Keratinocyte (primary cell): ENCODE measurements around the gene NMS. TPM values are rescaled to one million over a fixed set of nuclear protein-coding genes. Genes with fewer than 3 reads are reported as not detected.

Experiments
- DNase-seq: peaks from one replicate; pipeline ENCODE4 v3.0.0-alpha.2; 2011; ENCODE audit warnings: low read depth, missing footprints, low spot score
- FAIRE-seq: peaks from 2 replicates; lab custom pipeline; 2011; peaks lifted over from hg19 to GRCh38; lab: Jason Lieb, UNC
- H2AFZ ChIP-seq: 2 replicates; pipeline ENCODE4 v1.6.0; 2012; ENCODE audit warnings: low read length, control low read depth, inconsistent platforms; ENCODE audit not compliant: control insufficient read depth
- H3K27ac ChIP-seq: 2 replicates; pipeline ENCODE4 v1.5.1; 2011; ENCODE audit warnings: low read length; ENCODE audit not compliant: control insufficient read depth, insufficient read depth
- H3K27me3 ChIP-seq: 3 replicates; pipeline ENCODE4 v1.6.0; 2011; ENCODE audit warnings: low read length; ENCODE audit not compliant: control insufficient read depth, insufficient read depth; ENCODE audit errors: extremely low read depth
- H3K36me3 ChIP-seq, 2 experiments: 2 replicates in 1 of 2; 3 replicates in 1 of 2; pipeline ENCODE4 v1.5.1; 2011; ENCODE audit warnings: low read length in 2 of 2, mild to moderate bottlenecking in 1 of 2; ENCODE audit not compliant: control insufficient read depth in 2 of 2, insufficient read depth in 2 of 2; ENCODE audit errors: extremely low read depth in 1 of 2
- H3K4me1 ChIP-seq: 3 replicates; pipeline ENCODE4 v1.5.1; 2011; ENCODE audit warnings: low read length; ENCODE audit not compliant: control insufficient read depth, insufficient read depth; ENCODE audit errors: extremely low read depth
- H3K4me2 ChIP-seq: 3 replicates; pipeline ENCODE4 v1.6.0; 2011; ENCODE audit warnings: low read depth, low read length; ENCODE audit not compliant: control insufficient read depth, insufficient read depth; ENCODE audit errors: extremely low read depth
- H3K4me3 ChIP-seq, 3 experiments: fragments of 200-600 bp in 1 of 3; sonication (generic) in 1 of 3; 2 replicates in 2 of 3; 3 replicates in 1 of 3; pipeline ENCODE4 v1.5.1; 2011 to 2016; ENCODE audit warnings: low read length in 3 of 3, mild to moderate bottlenecking in 3 of 3, control low read depth in 2 of 3, inconsistent platforms in 1 of 3, low read depth in 1 of 3, mixed read lengths in 1 of 3, mixed run types in 1 of 3, moderate library complexity in 1 of 3; ENCODE audit not compliant: control insufficient read depth in 2 of 3, insufficient read depth in 2 of 3; ENCODE audit errors: extremely low read depth in 1 of 3
- H3K79me2 ChIP-seq: 2 replicates; pipeline ENCODE4 v1.6.0; 2012; ENCODE audit warnings: low read length; ENCODE audit not compliant: control insufficient read depth, insufficient read depth
- H3K9ac ChIP-seq: 3 replicates; pipeline ENCODE4 v1.6.0; 2011; ENCODE audit warnings: low read length; ENCODE audit not compliant: control insufficient read depth, insufficient read depth; ENCODE audit errors: extremely low read depth
- H3K9me1 ChIP-seq: 3 replicates; pipeline ENCODE4 v1.6.0; 2011; ENCODE audit warnings: low read length; ENCODE audit not compliant: control insufficient read depth, insufficient read depth; ENCODE audit errors: extremely low read depth
- H3K9me3 ChIP-seq: 2 replicates; pipeline ENCODE4 v1.5.1; 2012; ENCODE audit warnings: low read depth, low read length; ENCODE audit not compliant: control insufficient read depth
- H4K20me1 ChIP-seq: 3 replicates; pipeline ENCODE4 v1.6.0; 2011; ENCODE audit warnings: low read length; ENCODE audit not compliant: control insufficient read depth, insufficient read depth; ENCODE audit errors: extremely low read depth
- EZH2 ChIP-seq: IDR thresholded peaks from one replicate; pipeline ENCODE4 v1.6.1; 2012; ENCODE audit warnings: inconsistent platforms, mild to moderate bottlenecking, low read length, moderate library complexity
- dilution Hi-C: fragments of 300-500 bp; cut with MboI; formaldehyde crosslinking; loops from one replicate; pipeline ENCODE4 v1.7.0; 2020; ENCODE audit warnings: low sequenced_read_pairs; ENCODE audit not compliant: extremely low pct_ligation_motif_present
- polyA plus RNA-seq, 5 experiments: library from polyadenylated mRNA; depleted of rRNA in 3 of 5; stranded (reverse) in 3 of 5; stranded (forward) in 1 of 5; unstranded in 1 of 5; fragments of >200 nt; gene quantifications; 1 replicate in 1 of 5; 2 replicates in 3 of 5; 3 replicates in 1 of 5; pipeline versions ENCODE4 v1.2.1 to v1.2.3, GENCODE V29; 2011 to 2012; ENCODE audit warnings: missing spikeins in 2 of 5, low read depth in 1 of 5, low replicate concordance in 1 of 5
- TF ChIP-seq, protein P1 (sequence below), 3 experiments: IDR thresholded peaks in 1 of 3; conservative IDR thresholded peaks in 1 of 3; optimal IDR thresholded peaks in 1 of 3; 2 replicates in 2 of 3; 3 replicates in 1 of 3; pipeline versions ENCODE3 to v1.5.1; 2011; ENCODE audit warnings: low read length in 3 of 3, mild to moderate bottlenecking in 3 of 3, moderate library complexity in 2 of 3, control low read depth in 1 of 3, inconsistent platforms in 1 of 3; ENCODE audit not compliant: insufficient read depth in 2 of 3; ENCODE audit errors: extremely low read depth in 1 of 3

The NMS gene
- polyA plus RNA-seq, 1 donor (not counting 4 experiments of a cell fraction or from before 2014, with no cell fraction given) = not detected

DNA sequence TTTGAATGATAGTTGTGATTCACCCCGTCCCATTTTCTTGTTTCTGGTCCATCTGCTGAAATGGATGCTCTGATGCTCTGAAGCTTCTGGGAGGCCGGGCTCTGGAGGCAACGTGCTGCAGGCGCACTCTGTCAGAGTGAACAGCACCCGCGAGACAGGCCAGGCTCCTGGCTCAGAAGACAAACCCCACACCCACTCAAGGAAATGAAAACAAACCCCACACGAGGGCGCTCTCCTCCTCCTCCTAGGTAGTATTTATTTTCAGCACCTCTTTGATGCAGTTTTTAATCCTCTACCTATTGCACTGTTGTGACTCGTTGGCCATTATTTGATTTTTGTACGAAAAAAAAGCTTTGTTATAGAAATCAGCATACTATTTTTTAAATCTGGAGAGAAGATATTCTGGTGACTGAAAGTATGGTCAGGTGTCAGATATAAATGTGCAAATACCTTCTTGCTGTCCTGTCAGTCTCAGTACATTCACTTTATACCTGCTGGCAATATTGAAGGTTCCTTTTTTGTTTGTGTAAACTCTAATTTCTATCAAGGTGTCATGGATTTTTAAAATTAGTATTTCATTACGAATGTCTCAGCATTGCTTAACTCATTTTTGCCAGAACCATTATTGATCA lies 42.5 kb upstream of the NMS start:
- no peaks in the 10 kb centered on the region for H3K9me1 ChIP-seq
- no peaks in the 10 kb centered on the region for H4K20me1 ChIP-seq
- no peak overlapping the region for H2AFZ ChIP-seq
- no peak overlapping the region for H3K9ac ChIP-seq
- TF ChIP-seq, protein P1, sequence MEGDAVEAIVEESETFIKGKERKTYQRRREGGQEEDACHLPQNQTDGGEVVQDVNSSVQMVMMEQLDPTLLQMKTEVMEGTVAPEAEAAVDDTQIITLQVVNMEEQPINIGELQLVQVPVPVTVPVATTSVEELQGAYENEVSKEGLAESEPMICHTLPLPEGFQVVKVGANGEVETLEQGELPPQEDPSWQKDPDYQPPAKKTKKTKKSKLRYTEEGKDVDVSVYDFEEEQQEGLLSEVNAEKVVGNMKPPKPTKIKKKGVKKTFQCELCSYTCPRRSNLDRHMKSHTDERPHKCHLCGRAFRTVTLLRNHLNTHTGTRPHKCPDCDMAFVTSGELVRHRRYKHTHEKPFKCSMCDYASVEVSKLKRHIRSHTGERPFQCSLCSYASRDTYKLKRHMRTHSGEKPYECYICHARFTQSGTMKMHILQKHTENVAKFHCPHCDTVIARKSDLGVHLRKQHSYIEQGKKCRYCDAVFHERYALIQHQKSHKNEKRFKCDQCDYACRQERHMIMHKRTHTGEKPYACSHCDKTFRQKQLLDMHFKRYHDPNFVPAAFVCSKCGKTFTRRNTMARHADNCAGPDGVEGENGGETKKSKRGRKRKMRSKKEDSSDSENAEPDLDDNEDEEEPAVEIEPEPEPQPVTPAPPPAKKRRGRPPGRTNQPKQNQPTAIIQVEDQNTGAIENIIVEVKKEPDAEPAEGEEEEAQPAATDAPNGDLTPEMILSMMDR (optimal IDR thresholded peaks at IDR 0.05 in 1 of 3, IDR thresholded peaks at IDR 0.05 in 1 of 3, conservative IDR thresholded peaks at IDR 0.05 in 1 of 3; ENCODE audit: extremely low read depth in 1 of 3, insufficient read depth in 2 of 3, low read length in 3 of 3) = peak; percentile 29 to 57 (median 41)
- no peak for TF ChIP-seq EZH2
- H3K4me2 ChIP-seq = no peak overlapping the region
- no peak overlapping the region for H3K4me3 ChIP-seq
- dilution Hi-C loops = no loop called here
- H3K36me3 ChIP-seq = no peaks in the 10 kb centered on the region
- H3K27me3 ChIP-seq = no peaks in the 10 kb centered on the region
- no peaks in the 10 kb centered on the region for H3K79me2 ChIP-seq
- no peak overlapping the region for H3K27ac ChIP-seq
- no peaks in the 10 kb centered on the region for H3K9me3 ChIP-seq
- H3K4me1 ChIP-seq = no peaks in the 10 kb centered on the region
- DNase-seq = no peak
- no peak for FAIRE-seq

DNA sequence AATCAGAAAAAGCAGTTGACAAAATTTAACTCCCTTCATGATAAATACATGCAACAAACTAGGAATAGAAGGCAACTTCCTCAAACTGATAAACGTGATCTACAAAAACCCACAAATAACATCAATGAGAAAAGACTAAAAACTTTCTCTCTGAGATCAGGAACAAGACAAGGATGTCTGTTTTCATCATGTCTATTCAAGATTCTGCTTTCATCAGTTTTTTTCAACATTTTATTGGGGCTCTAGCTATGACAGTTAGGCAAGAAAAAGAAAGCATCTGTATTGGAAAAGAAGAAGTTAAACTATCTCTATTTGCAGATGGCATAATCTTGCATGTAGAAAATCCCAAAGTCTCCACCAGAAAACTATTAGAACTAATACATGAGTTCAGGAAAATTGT lies 40.6 kb upstream of the NMS start:
- Histone ChIP-seq H3K9ac (no peak overlapping the region), H3K36me3 (no peaks in the 10 kb centered on the region), H4K20me1 (no peaks in the 10 kb centered on the region), H3K9me3 (no peaks in the 10 kb centered on the region), H3K4me2 (no peak overlapping the region), H3K27ac (no peak overlapping the region), H3K4me3 (no peak overlapping the region), H3K4me1 (no peaks in the 10 kb centered on the region), H3K27me3 (no peaks in the 10 kb centered on the region), H3K9me1 (no peaks in the 10 kb centered on the region), H2AFZ (no peak overlapping the region), H3K79me2 (no peaks in the 10 kb centered on the region)
- dilution Hi-C loops = no loop called here
- DNase-seq (no peak), FAIRE-seq (no peak)
- TF ChIP-seq, protein P1 (optimal IDR thresholded peaks at IDR 0.05 in 1 of 3, IDR thresholded peaks at IDR 0.05 in 1 of 3, conservative IDR thresholded peaks at IDR 0.05 in 1 of 3; ENCODE audit: extremely low read depth in 1 of 3, insufficient read depth in 2 of 3, low read length in 3 of 3) = no peak
- TF ChIP-seq EZH2 = no peak
